Parathyroid adenoma (tissue), 2 donors: ENCODE results near the gene ARL9.
"Not testable (repeated sequence)": the region's sequence is repeated elsewhere in the genome, so short reads cannot be mapped to it uniquely, and the experiment has no call there.

Source experiments
- H2AFZ ChIP-seq: fragments of 300-600 bp; sonication (generic); one replicate; pipeline ENCODE4 v1.7.0; 2017; ENCODE audit warnings: antibody characterized with exemption, mild to moderate bottlenecking
- H3K27ac ChIP-seq: fragments of 300-600 bp; sonication (generic); one replicate; pipeline ENCODE4 v1.7.0; 2017
- H3K27me3 ChIP-seq: fragments of 300-600 bp; sonication (generic); one replicate; pipeline ENCODE4 v1.7.0; 2017; ENCODE audit warnings: low read length; ENCODE audit not compliant: control insufficient read depth, insufficient read depth
- H3K36me3 ChIP-seq: fragments of 300-600 bp; sonication (generic); one replicate; pipeline ENCODE4 v1.7.0; 2017; ENCODE audit warnings: low read length; ENCODE audit not compliant: control insufficient read depth, insufficient read depth
- H3K4me1 ChIP-seq: fragments of 300-600 bp; sonication (generic); one replicate; pipeline ENCODE4 v1.7.0; 2017; ENCODE audit warnings: control low read depth
- H3K4me2 ChIP-seq: fragments of 300-600 bp; sonication (generic); one replicate; pipeline ENCODE4 v1.7.0; 2017; ENCODE audit warnings: low read length
- H3K4me3 ChIP-seq: fragments of 300-600 bp; sonication (generic); one replicate; pipeline ENCODE4 v1.7.0; 2017; ENCODE audit warnings: low read depth, low read length
- H3K79me2 ChIP-seq: fragments of 300-600 bp; sonication (generic); one replicate; pipeline ENCODE4 v1.7.0; 2017; ENCODE audit warnings: control low read depth
- H3K9ac ChIP-seq: fragments of 300-600 bp; sonication (generic); one replicate; pipeline ENCODE4 v1.7.0; 2017; ENCODE audit warnings: mild to moderate bottlenecking
- H3K9me3 ChIP-seq: fragments of 300-600 bp; sonication (generic); one replicate; pipeline ENCODE4 v1.7.0; 2017; ENCODE audit warnings: low read length; ENCODE audit not compliant: control insufficient read depth
- CTCF ChIP-seq: fragments of 300-600 bp; sonication (generic); IDR thresholded peaks from one replicate; pipeline ENCODE4 v1.7.0; 2017; ENCODE audit warnings: antibody characterized with exemption, mild to moderate bottlenecking
- donor health status: primary hyperparathyroidism.

ARL9 gene

DNA sequence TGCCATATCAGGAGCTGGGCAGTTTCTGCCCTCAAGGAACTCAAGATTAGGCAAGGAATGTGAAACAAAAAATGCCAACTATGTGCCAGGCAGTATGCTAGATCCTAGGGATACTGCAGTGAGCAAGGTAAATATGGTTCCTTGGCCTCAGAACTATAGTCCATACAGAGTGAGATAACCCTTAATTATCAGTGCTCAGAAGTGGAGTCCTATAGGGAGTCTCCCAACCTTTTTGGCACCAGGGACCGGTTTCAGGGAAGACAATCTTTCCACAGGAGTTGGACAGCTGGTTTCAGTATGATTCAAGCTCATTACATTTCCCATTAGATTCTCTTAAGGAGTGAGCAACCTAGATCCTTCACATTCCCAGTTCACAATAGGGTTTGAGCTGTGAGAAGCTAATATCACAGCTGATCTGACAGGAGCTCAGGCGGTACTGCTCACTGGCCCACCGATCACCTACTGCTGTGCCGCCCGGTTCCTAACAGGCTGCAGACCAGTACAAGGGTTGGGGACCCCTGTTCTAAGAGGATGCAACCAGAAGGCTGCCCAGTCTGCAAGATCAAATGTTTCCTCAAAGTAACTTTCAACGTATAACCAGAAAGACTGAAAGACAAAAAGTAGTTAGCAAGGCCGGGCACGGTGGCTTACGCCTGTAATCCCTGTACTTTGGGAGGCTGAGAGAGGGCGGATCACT lies 39.8 kb upstream of the ARL9 start:
- no peak overlapping the region for H3K9ac ChIP-seq
- no peak overlapping the region for H2AFZ ChIP-seq
- H3K79me2 ChIP-seq: peaks cover 4% of the 10 kb centered on the region
- no peaks in the 10 kb centered on the region for H3K9me3 ChIP-seq
- H3K4me1 ChIP-seq: peaks cover 5% of the 10 kb centered on the region
- H3K4me2 ChIP-seq: peak overlapping the region; percentile 74
- no peak overlapping the region for H3K27ac ChIP-seq
- TF ChIP-seq CTCF: no peak
- no peaks in the 10 kb centered on the region for H3K27me3 ChIP-seq
- H3K4me3 ChIP-seq: no peak overlapping the region
- no peaks in the 10 kb centered on the region for H3K36me3 ChIP-seq

GRCh38 chr4:56466296-56466761 lies 39.3 kb upstream of the ARL9 start:
- H3K79me2 ChIP-seq, H3K9ac ChIP-seq, H3K36me3 ChIP-seq, H2AFZ ChIP-seq, H3K4me1 ChIP-seq, H3K9me3 ChIP-seq, H3K27me3 ChIP-seq: not testable (repeated sequence)
- Histone ChIP-seq H3K4me3 (peak overlapping the region; percentile 79), H3K4me2 (peak overlapping the region; percentile 74), H3K27ac (peak overlapping the region; percentile 91)

GRCh38 chr4:56466910-56467283 lies 38.7 kb upstream of the ARL9 start:
- Histone ChIP-seq H3K4me3 (peak overlapping the region; percentile 79), H3K9me3 (no peaks in the 10 kb centered on the region), H3K27ac (peak overlapping the region; percentile 91), H3K4me1 (peaks cover 5% of the 10 kb centered on the region), H3K4me2 (peak overlapping the region; percentile 74), H3K27me3 (no peaks in the 10 kb centered on the region), H3K36me3 (no peaks in the 10 kb centered on the region), H2AFZ (peak overlapping the region; percentile 92), H3K79me2 (peaks cover 4% of the 10 kb centered on the region), H3K9ac (no peak overlapping the region)
- no peak for TF ChIP-seq CTCF

DNA sequence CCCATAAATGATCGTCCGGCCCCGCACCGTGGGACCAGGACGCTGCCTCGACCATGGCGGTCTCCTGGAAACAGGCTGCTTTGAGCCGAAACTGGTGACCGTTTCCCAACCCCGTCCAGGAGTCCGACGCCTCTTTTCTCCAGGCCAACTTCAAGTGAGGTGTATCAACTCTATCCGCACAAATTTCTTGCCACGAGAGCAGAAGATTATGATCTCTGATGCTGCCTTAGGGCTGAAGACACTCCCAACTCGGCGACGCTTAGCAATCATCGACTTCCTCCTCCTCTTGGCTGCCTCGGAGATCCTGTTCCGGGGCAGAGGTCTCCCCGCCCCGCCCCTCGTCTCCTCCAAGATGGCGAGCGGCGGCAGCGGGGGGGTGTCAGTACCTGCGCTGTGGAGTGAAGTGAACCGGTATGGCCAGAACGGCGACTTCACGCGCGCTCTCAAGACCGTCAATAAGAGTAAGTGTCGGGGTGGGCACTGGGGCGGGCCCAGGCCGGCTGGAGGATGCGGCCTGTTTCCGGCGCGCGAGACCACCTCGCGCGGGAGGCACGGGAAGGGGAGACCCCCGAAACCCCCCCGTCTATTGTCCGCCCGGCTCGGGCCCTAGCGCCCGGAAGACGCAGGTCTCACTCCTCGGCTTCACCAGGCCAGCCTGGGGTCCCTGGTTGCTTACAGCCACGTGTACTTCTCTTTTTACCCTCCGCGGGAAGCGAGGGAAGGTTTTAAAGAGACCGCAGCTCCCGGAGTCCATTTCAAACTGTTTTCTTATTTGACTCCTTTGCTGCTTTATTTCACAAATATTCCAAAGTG lies 38.1 kb upstream of the ARL9 start, which contains the start of gene SRP72:
SRP72 (plus strand) TSS at position 334 of the 813 bp plus-strand sequence; CDS start at position 353, 19 bp downstream.
- TF ChIP-seq CTCF: no peak

DNA sequence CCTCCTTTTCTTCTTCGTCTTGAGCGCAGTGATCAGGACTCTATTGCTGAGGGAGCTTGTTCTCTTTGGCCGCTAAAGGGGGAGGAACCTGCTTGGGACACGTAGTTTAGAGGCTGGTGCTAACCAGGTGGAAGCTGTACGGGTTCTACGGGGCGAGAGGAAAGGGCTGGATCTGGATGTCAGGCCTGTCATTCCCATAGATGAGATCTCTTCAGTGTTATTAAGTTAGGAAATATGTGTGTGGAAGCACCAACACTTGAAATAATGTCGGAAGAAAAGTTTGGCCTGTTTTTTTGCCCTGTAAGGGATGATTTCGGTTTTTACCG lies 37.5 kb upstream of the ARL9 start:
- H3K27me3 ChIP-seq: no peaks in the 10 kb centered on the region
- no peak for TF ChIP-seq CTCF
- peak overlapping the region; percentile 92 for H2AFZ ChIP-seq
- peaks cover 5% of the 10 kb centered on the region for H3K4me1 ChIP-seq
- H3K9me3 ChIP-seq: no peaks in the 10 kb centered on the region
- peak overlapping the region; percentile 1 for H3K9ac ChIP-seq
- peak overlapping the region; percentile 79 for H3K4me3 ChIP-seq
- peak overlapping the region; percentile 74 for H3K4me2 ChIP-seq
- peaks cover 4% of the 10 kb centered on the region for H3K79me2 ChIP-seq
- no peaks in the 10 kb centered on the region for H3K36me3 ChIP-seq
- peak overlapping the region; percentile 91 for H3K27ac ChIP-seq

More for the DNA sequence above, 38.1 kb upstream of the ARL9 start, which contains the start of gene SRP72:
- H3K4me1 ChIP-seq: peaks cover 5% of the 10 kb centered on the region
- H3K4me2 ChIP-seq: peak within 1 kb of the TSS; percentile 74
- peak within 1 kb of the TSS; percentile 79 for H3K4me3 ChIP-seq
- no peaks in the 10 kb centered on the region for H3K27me3 ChIP-seq
- no peaks in the 10 kb centered on the region for H3K9me3 ChIP-seq
- H3K9ac ChIP-seq: peak within 1 kb of the TSS; percentile 1
- H2AFZ ChIP-seq: peak within 1 kb of the TSS; percentile 92
- peak within 1 kb of the TSS; percentile 91 for H3K27ac ChIP-seq
- no peaks in the 10 kb centered on the region for H3K36me3 ChIP-seq
- H3K79me2 ChIP-seq: peaks cover 4% of the 10 kb centered on the region
